ENCODE results near the gene GRK4.

DNA sequence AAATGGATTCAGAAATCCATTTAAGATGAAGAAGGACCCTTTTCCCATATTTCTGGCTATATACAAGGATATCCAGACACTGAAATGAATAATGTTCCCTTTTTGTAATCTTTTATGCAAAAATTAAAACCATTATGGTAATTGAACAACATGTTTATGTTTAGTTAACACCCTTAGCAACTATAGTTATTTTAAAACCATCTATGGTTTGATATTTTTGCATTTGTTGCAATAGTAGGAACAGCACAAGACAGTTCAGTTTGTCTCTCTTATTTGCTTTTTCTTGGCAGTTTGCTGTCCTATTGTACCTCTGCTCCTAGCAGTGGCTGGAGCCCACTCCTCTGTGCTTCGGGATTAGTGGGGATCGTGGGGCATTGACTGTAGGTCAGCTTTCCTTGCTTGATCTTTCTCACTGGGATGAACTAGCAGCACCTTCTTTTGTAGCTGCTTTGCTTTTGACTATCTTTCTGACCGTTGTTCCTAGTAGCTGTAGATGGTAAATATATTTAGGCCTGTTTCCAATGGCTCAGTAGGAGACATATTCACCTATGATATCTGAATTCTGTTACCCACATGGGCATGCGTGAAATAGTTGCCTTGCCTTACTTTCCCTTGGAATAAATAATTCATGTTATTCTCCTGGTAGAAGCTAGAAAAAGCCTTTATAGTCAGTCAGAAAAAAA lies 123.9 kb downstream of the GRK4 start:
- TF ChIP-seq, protein P1, sequence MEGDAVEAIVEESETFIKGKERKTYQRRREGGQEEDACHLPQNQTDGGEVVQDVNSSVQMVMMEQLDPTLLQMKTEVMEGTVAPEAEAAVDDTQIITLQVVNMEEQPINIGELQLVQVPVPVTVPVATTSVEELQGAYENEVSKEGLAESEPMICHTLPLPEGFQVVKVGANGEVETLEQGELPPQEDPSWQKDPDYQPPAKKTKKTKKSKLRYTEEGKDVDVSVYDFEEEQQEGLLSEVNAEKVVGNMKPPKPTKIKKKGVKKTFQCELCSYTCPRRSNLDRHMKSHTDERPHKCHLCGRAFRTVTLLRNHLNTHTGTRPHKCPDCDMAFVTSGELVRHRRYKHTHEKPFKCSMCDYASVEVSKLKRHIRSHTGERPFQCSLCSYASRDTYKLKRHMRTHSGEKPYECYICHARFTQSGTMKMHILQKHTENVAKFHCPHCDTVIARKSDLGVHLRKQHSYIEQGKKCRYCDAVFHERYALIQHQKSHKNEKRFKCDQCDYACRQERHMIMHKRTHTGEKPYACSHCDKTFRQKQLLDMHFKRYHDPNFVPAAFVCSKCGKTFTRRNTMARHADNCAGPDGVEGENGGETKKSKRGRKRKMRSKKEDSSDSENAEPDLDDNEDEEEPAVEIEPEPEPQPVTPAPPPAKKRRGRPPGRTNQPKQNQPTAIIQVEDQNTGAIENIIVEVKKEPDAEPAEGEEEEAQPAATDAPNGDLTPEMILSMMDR (IDR thresholded peaks at IDR 0.05), result no peak
- TF ChIP-seq POLR2A (IDR thresholded peaks at IDR 0.05) (no peak), EP300 (IDR thresholded peaks at IDR 0.05) (no peak)
